ENCODE measurements around the gene ARHGAP22. TPM values are rescaled to one million over a fixed set of nuclear protein-coding genes. Genes with fewer than 3 reads are reported as not detected.

ARHGAP22 gene
- total and polyA plus RNA-seq, 2 experiments from 2014 or later = 4.8 to 10.7 TPM

GRCh38 chr10:48568131-48568530, 36.7 kb downstream of the ARHGAP22 start (continued):
- TF ChIP-seq ZNF462 (CRISPR knock-in tag; IDR thresholded peaks at IDR 0.05) = no peak
- no peak for TF ChIP-seq STAT1 (IDR thresholded peaks at IDR 0.05; ENCODE audit: unreplicated experiment)
- no peak for TF ChIP-seq POLR2AphosphoS5 (IDR thresholded peaks at IDR 0.05; ENCODE audit: low read depth)
- no peak for TF ChIP-seq JUNB (IDR thresholded peaks at IDR 0.05; ENCODE audit: unreplicated experiment)
- TF ChIP-seq NANOG (IDR thresholded peaks at IDR 0.05; ENCODE audit: borderline replicate concordance) = no peak
- TF ChIP-seq CREB1 (CRISPR knock-in tag; IDR thresholded peaks at IDR 0.05; ENCODE audit: low read depth) = no peak
- no peak for TF ChIP-seq CTCF (conservative IDR thresholded peaks at IDR 0.05; ENCODE audit: low read depth in 2 of 2)
- TF ChIP-seq ETS1 (IDR thresholded peaks at IDR 0.05) = no peak
- no peak for TF ChIP-seq ZNF331 (CRISPR knock-in tag; IDR thresholded peaks at IDR 0.05; ENCODE audit: low read depth)
- TF ChIP-seq ZNF114 (CRISPR knock-in tag; IDR thresholded peaks at IDR 0.05) = no peak
- TF ChIP-seq REST (IDR thresholded peaks at IDR 0.05; ENCODE audit: unreplicated experiment) = no peak

Measured in GM23338 (cell line).